Urothelium cell line (cell line): ENCODE measurements around the gene FABP7.

Experiments
- DNase-seq: peaks from one replicate; pipeline ENCODE4 v3.0.0; 2011; ENCODE audit warnings: low spot score, mixed read lengths
- FAIRE-seq: peaks from 2 replicates; lab custom pipeline; 2011; peaks lifted over from hg19 to GRCh38; lab: Jason Lieb, UNC

FABP7 gene

DNA sequence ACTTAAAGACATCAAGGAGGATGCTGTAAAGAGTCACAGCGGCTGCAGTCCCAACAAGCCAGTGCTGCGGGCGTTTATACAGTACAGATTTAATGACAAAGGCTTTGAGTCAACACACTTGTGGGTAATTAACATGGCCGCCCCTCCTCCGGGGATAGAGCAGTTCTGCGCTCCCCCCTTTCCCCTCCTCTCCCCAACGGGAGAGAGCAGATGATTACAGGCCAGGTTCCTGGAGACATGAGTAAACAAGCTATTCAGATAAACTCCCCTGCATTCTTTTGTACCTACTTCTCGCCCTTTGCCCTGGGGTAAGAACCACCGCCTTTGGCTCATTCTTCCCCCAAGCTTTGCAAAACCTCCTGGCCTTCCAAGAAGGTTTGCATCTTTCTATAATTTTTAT, 23.6 kb upstream of the FABP7 start:
- DNase-seq, result no peak
- no peak for FAIRE-seq

- FAIRE-seq (no peak), DNase-seq (no peak)
Measured at GRCh38 chr6:122758927-122759334, 20.6 kb upstream of the FABP7 start.

DNA sequence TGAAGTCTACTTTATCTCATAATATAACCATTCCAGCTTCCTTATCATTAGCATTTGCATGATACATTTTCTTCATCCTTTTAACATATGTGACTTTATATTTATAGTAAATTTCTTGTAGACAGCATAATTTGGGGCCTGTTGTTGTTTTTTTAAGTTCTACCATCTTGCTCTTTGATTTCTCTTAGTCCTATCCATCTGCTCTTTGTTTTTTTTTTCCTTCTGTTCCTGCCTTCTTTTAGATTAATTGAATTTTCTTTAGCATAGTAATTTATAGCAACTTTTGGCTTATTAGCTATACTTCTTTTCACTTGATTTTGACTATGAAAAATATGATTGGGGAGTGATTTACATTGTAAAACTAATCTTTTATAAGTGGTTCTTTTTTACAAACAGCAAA, 19.2 kb upstream of the FABP7 start:
- FAIRE-seq, result no peak

GRCh38 chr6:122766256-122766655, 13.3 kb upstream of the FABP7 start:
- DNase-seq (no peak), FAIRE-seq (no peak)

More for the DNA sequence above, 19.2 kb upstream of the FABP7 start:
- DNase-seq, result no peak

DNA sequence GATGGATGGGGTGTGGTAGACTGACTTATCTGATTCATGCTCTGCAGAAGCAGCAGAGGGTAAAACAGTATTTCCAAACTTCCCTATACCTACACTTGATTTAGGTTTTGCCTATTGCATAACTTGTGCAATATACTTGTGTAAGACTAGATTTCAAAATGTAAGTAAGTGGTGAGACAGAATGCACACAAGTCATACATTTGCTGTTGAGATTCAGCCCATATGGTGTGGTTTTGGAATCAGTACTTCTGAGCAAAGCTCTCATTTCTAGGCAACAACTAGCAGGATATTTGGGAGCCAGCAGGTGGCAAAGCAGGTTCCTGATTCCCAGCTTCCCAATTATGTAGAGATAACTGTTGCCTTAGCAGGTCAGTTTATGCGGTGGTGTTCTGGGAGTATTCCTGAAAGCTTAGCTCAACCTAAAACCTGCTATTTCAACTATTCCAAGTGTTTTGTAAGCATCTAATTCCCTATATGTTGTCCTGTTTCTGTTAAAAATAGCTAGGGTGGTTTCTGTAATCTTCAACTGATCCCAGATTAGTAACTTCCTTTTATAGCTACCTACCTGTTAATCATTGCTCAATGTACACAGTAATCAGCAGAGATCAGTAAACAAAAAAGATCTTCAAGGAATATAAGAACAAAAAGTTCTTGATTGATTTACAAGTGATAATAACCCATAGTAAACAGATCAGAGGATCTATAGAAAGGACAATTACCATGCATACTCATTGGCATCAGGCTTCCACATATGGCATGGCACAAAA, 8.5 kb upstream of the FABP7 start:
- FAIRE-seq, result no peak
- no peak for DNase-seq

GRCh38 chr6:122772724-122773415, 6.6 kb upstream of the FABP7 start:
- DNase-seq (no peak), FAIRE-seq (no peak)

GRCh38 chr6:122775975-122776374, 3.5 kb upstream of the FABP7 start:
- DNase-seq (no peak), FAIRE-seq (no peak)

DNA sequence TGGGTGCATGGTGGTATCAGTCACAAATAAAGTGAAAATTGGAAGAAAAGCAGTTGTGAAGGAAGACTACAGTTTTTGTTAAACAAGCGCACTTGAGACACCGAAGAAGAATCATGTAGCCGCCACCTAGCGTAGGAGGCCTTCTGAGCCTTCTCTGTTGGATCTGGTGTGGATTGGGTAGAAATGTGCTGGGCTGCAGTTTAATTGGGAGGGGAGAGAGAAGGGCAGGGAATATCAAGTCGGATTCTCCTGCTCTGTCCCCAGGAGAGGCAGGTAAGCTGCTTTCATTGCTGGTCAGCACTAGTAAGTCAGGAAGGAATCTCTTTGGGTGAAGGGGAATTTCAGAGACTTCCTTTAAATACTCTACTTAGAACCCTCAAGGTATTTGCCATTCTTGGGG, 1.2 kb upstream of the FABP7 start:
- FAIRE-seq (no peak), DNase-seq (no peak)

GRCh38 chr6:122778985-122779661, 393 bp upstream of the FABP7 start:
- FAIRE-seq (no peak), DNase-seq (no peak)

GRCh38 chr6:122780114-122780513, 598 bp downstream of the FABP7 start:
- FAIRE-seq (no peak), DNase-seq (no peak)

DNA sequence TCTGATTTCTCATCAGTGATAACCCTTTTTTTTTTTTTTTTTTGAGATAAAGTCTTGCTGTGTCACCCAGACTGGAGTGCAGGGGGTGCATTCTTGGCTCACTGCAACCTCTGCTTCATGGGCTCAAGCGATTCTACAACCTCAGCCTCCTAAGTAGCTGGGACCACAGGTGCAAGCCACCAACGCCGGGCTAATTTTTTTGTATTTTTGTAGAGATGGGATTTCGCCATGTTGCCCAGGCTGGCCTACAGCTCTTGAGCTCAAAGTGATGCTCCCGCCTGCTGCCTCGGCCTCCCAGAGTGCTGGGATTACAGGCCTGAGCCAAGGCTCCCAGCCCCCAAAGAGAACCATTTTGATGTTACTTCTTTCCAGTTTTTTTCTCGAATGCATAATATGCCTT, 2.2 kb downstream of the FABP7 start:
- no peak for FAIRE-seq
- DNase-seq, result no peak

- FAIRE-seq, result no peak
- no peak for DNase-seq
Measured at GRCh38 chr6:122783401-122783800, 3.9 kb downstream of the FABP7 start.

- DNase-seq (no peak), FAIRE-seq (no peak)
Measured at GRCh38 chr6:122785891-122786290, 6.4 kb downstream of the FABP7 start.

- FAIRE-seq (no peak), DNase-seq (no peak)
Measured at GRCh38 chr6:122787721-122788120, 8.2 kb downstream of the FABP7 start.

DNA sequence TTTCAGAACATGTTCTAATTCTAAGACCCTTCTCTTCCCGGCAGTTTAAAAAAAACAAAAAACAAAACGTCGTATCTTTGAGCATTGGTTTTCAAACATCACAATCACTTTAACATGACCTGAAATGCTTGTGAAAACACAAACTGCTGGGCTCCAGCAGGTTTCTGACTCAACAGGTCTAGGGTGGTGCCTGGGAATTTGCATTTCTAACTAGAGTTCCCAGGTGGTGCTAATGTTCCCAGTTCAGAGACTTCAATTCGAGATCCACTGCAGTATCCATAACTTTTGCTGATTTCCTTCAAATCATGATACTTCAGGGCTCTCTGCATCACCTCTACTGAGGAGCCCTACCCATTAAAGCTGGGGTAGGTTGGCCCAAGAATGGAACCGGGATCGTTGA, 8.7 kb downstream of the FABP7 start:
- no peak for DNase-seq
- no peak for FAIRE-seq

DNA sequence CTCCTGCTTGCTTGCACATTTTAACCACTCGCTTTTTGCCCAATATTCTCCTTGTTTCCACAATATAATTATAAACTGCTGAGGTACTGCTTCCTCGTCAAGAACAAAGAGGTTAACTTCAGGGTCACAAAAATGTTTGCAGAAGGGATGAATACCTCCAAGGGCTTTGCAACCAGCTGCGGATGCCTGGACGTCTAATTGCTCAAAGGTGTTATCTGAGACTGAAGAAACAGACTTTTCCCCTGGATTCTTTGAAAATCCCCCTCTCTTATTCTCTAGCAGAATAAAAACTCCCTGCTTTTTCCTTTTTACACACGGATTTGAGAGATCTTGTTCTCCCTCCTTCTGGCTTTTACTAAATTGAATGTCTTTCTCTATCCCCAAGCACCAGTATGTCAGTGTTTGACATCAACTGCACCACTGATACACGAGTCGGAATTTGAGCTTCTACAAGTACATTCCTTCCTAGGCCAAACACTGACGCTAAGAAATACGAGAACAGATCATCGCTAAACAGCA, 9.2 kb downstream of the FABP7 start:
- FAIRE-seq (no peak), DNase-seq (no peak)

- peak; percentile 89 for FAIRE-seq
- peak; percentile 86 for DNase-seq
Measured at GRCh38 chr6:122789182-122790027, 9.9 kb downstream of the FABP7 start, which contains the start of gene SMPDL3A. TSS of gene SMPDL3A (plus strand) at chr6:122789258. CDS start at chr6:122789347, 89 bp downstream.

GRCh38 chr6:122790028-122790422, 10.5 kb downstream of the FABP7 start:
- no peak for DNase-seq
- no peak for FAIRE-seq

DNA sequence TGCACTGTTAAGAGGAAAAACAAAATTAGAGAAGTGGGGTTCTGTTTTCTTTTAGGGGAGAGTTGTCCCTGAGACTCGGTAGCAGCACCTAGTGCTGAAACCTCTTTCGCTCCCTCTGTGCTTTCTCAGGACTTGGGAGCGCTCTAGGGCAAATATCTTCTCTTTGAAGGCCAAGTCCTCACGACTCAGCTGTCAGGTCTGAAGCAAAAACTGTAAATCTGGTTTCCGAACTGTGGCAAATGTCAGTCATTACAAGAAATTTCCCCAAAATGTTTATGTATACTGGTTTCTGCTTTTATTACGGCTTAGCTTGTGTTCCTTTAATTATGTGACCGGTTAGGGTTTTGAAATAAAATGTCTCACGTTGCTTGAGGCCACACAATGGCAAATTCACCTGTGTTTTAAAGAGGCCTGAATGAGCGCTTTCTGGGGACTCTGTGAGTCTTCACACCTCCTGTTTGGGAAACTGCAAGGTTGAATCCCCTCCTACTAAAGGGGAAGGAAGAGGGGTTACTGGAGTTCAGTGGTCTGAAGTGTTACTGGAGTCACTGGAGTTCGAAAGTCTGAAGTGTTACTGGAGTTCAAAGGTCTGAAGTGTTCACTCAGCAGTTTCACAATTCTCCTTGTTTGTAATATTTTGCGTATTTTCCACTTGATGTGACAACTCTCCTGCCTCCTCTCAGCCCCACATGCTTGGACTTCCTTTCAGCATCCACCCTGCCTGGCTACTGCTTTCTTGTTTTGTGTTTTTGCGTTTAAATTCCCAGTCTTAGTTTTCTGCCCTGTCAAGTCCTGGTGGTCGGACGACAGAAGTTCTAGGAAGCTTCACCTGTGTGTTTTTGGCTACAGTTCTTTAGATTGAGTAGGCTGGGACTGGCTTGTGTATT, 11.2 kb downstream of the FABP7 start:
- FAIRE-seq (no peak), DNase-seq (no peak)

- FAIRE-seq (no peak), DNase-seq (no peak)
Measured at GRCh38 chr6:122791310-122791679, 11.8 kb downstream of the FABP7 start.
